SU-DHL-6 (cell line): ENCODE data around the gene TEDC2.

Experiments
- H2AFZ ChIP-seq: fragments of 200-600 bp; sonication (generic); 2 replicates; pipeline ENCODE4 v1.6.1; 2014; ENCODE audit warnings: low read depth, mild to moderate bottlenecking, moderate library complexity, mixed read lengths, antibody characterized with exemption, low read length; ENCODE audit not compliant: severe bottlenecking
- H3F3A ChIP-seq: fragments of 200-600 bp; shearing (Covaris generic); 2 replicates; pipeline ENCODE4 v1.6.0; 2016; ENCODE audit warnings: antibody characterized with exemption, mild to moderate bottlenecking; ENCODE audit not compliant: insufficient read depth
- H3K27ac ChIP-seq: fragments of 200-600 bp; sonication (generic); 2 replicates; pipeline ENCODE4 v1.5.1; 2016; ENCODE audit warnings: low read depth, mild to moderate bottlenecking, low read length, moderate library complexity, mixed read lengths
- H3K27me3 ChIP-seq: fragments of 200-600 bp; sonication (generic), shearing (Covaris generic); 2 replicates; pipeline ENCODE4 v1.6.0; 2014; ENCODE audit warnings: mild to moderate bottlenecking, low read length
- H3K36me3 ChIP-seq: fragments of 200-600 bp; sonication (generic); 2 replicates; pipeline ENCODE4 v1.6.1; 2014; ENCODE audit warnings: mild to moderate bottlenecking, low read length, mixed read lengths
- H3K4me2 ChIP-seq: fragments of 300-600, 200-600 bp; shearing (Covaris generic), sonication (generic); 2 replicates; pipeline ENCODE4 v1.6.0; 2014; ENCODE audit warnings: low read length, low read depth, mild to moderate bottlenecking; ENCODE audit not compliant: poor library complexity, severe bottlenecking
- H3K4me3 ChIP-seq: fragments of 200-600 bp; sonication (generic); 2 replicates; pipeline ENCODE4 v1.5.1; 2014; ENCODE audit warnings: antibody characterized with exemption, low read length, mild to moderate bottlenecking, mixed read lengths; ENCODE audit not compliant: insufficient read depth, poor library complexity, severe bottlenecking
- H3K79me2 ChIP-seq: fragments of 200-600 bp; sonication (generic); 2 replicates; pipeline ENCODE4 v1.6.1; 2014; ENCODE audit warnings: mild to moderate bottlenecking, low read length, moderate library complexity; ENCODE audit not compliant: insufficient read depth
- H3K9ac ChIP-seq: fragments of 200-600 bp; sonication (generic); 2 replicates; pipeline ENCODE4 v1.7.0; 2014; ENCODE audit warnings: mild to moderate bottlenecking, low read length
- H3K9me2 ChIP-seq: fragments of 200-600 bp; sonication (generic); replicated peaks from 2 replicates; pipeline ENCODE4 v1.6.1; 2014; ENCODE audit warnings: low read length; ENCODE audit not compliant: insufficient read depth
- H3K9me3 ChIP-seq: fragments of 200-600 bp; sonication (generic); 2 replicates; pipeline ENCODE4 v1.6.1; 2014; ENCODE audit warnings: low read length, mixed read lengths; ENCODE audit not compliant: insufficient read depth
- H4K20me1 ChIP-seq: fragments of 200-600 bp; sonication (generic); 2 replicates; pipeline ENCODE4 v1.6.1; 2014; ENCODE audit warnings: low read depth, mild to moderate bottlenecking, antibody characterized with exemption, low read length, moderate library complexity, mixed read lengths
- CTCF ChIP-seq: fragments of 200-600 bp; sonication (generic); IDR thresholded peaks from one replicate; pipeline ENCODE4 v1.5.1; 2017; ENCODE audit warnings: antibody characterized with exemption, mild to moderate bottlenecking, low read length, moderate library complexity; ENCODE audit not compliant: insufficient read depth, poor library complexity, severe bottlenecking
- EZH2phosphoT487 ChIP-seq: fragments of 200-600 bp; sonication (generic), shearing (Covaris generic); conservative IDR thresholded peaks from 2 replicates; pipeline ENCODE4 v1.6.1; 2018; ENCODE audit warnings: mild to moderate bottlenecking, antibody characterized with exemption, low read length, moderate library complexity, mixed read lengths

TEDC2 gene

GRCh38 chr16:2422123-2422867 is 37.6 kb upstream of the TEDC2 start:
- Histone ChIP-seq H3K9ac (no peak overlapping the region), H3K79me2 (no peaks in the 10 kb centered on the region), H3K36me3 (no peaks in the 10 kb centered on the region), H2AFZ (no peak overlapping the region), H3K4me3 (no peak overlapping the region), H4K20me1 (no peaks in the 10 kb centered on the region), H3K27ac (no peak overlapping the region), H3F3A (no peaks in the 10 kb centered on the region), H3K4me2 (no peak overlapping the region), H3K9me3 (no peaks in the 10 kb centered on the region), H3K9me2 (no peaks in the 10 kb centered on the region), H3K27me3 (no peaks in the 10 kb centered on the region)
- TF ChIP-seq CTCF = no peak

DNA sequence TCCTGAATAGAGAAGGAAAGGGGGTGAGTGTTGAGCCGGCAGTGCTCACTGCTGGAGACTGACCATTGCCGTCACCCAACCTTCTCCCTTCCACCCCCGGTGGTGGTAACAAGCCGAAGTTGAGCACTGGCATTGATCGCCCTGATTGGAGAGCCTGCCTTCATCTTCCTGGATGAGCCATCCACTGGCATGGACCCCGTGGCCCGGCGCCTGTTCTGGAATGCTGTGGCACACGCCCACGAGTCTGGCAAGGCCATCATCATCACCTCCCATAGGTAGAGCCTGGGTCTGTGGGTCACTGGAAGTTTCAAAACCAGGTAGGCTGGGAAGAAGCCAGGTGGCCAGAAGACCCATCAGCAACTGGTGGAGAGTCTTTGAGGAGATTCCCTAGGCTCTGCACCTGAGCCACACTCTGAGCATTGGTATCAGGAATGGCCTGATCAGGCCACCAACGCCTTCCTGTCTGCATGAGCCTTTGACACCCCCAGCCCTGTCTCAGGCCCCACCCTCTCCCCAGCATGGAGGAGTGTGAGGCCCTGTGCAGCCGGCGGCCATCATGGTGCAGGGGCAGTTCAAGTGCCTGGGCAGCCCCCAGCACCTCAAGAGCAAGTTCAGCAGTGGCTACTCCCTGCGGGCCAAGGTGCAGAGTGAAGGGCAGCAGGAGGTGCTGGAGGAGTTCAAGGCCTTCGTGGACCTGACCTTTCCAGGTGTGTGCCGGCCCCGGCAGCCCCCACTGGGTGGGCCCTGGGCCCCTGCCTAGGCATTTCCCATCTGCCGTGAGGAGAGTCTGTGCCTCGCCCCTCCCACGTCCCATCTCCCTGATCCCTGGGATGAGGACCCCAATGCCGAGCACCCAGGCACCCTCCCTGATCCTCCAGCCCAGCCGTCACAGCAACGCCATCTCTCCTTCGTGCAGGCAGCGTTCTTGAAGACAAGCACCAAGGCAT is 35.6 kb upstream of the TEDC2 start:
- Histone ChIP-seq H3K9ac (no peak overlapping the region), H3K4me3 (no peak overlapping the region), H3K27ac (no peak overlapping the region), H3K79me2 (no peaks in the 10 kb centered on the region), H2AFZ (no peak overlapping the region), H4K20me1 (no peaks in the 10 kb centered on the region), H3K9me3 (no peaks in the 10 kb centered on the region), H3K27me3 (no peaks in the 10 kb centered on the region), H3K36me3 (no peaks in the 10 kb centered on the region), H3F3A (no peaks in the 10 kb centered on the region), H3K4me2 (no peak overlapping the region), H3K9me2 (no peaks in the 10 kb centered on the region)
- TF ChIP-seq EZH2phosphoT487 (no peak), CTCF (no peak)

DNA sequence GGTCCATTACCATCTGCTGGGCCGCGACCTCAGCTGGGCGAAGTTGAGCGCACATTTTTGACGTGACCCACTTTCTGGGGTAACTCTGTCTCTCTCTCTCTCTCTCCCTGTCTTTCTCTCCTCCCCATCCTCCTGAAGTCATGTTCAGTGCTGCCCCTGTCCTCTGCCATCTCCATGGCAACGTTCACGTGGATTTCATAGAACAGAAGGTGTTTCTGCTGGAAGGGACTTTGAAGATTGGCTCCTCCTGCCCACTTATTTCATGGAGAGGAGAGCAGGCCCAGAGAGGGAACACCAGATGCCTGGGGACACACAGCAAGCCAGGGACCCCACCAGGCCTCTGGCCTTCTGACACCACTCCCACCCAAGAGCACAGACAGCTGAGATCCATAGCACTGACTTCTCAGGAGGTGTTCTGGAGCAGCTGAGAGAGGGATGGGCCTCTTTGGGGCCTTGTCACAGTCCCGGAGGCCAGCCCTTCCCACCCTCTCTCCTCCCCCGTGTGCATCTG is 34.8 kb upstream of the TEDC2 start:
- no peak overlapping the region for H3K9ac ChIP-seq
- TF ChIP-seq CTCF (no peak), EZH2phosphoT487 (no peak)

More for the DNA sequence above, 34.8 kb upstream of the TEDC2 start:
- Histone ChIP-seq H3K4me2 (no peak overlapping the region), H3K36me3 (no peaks in the 10 kb centered on the region), H2AFZ (no peak overlapping the region), H3K27me3 (no peaks in the 10 kb centered on the region), H3K27ac (no peak overlapping the region), H3K9me2 (no peaks in the 10 kb centered on the region), H3K9me3 (no peaks in the 10 kb centered on the region), H4K20me1 (no peaks in the 10 kb centered on the region), H3K4me3 (no peak overlapping the region), H3K79me2 (peaks cover 7% of the 10 kb centered on the region), H3F3A (no peaks in the 10 kb centered on the region)
